C4-2B (cell line): ENCODE measurements around the gene FBXW4.
"Not testable (repeated sequence)": the region's sequence is repeated elsewhere in the genome, so short reads cannot be mapped to it uniquely, and the experiment has no call there.

ENCODE experiments used
- H3K27ac ChIP-seq: fragments of 450-650 bp; 2 replicates; pipeline ENCODE4 v1.5.1; 2017
- ZFX ChIP-seq: fragments of 450-650 bp; IDR thresholded peaks from 2 replicates; pipeline ENCODE4 v1.6.1; 2017
- TF ChIP-seq, protein P1 (sequence below): fragments of 450-650 bp; conservative IDR thresholded peaks from 2 replicates; pipeline ENCODE4 v1.5.1; 2017; ENCODE audit warnings: mild to moderate bottlenecking

The FBXW4 gene

DNA sequence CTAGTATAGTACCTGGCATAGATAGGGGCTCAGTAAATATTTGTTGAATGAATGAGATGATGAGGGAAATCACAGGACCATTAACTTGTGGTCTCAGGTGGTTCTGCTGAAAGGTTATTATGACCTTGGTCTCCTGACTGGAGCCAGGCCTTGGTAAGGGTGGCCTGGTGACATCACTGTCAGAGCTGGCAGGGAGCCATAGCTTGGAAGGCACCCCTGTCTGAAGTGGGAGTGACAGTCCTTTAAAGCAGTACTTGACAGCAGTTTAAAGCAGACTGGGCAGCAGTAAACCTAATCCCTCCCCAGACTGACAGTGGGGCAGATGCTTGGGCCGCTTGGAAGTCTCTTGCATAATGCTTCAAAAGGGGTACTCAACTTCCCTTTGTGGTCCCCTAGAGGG is 93.4 kb downstream of the FBXW4 start:
- no peak overlapping the region for H3K27ac ChIP-seq
- TF ChIP-seq, protein P1, sequence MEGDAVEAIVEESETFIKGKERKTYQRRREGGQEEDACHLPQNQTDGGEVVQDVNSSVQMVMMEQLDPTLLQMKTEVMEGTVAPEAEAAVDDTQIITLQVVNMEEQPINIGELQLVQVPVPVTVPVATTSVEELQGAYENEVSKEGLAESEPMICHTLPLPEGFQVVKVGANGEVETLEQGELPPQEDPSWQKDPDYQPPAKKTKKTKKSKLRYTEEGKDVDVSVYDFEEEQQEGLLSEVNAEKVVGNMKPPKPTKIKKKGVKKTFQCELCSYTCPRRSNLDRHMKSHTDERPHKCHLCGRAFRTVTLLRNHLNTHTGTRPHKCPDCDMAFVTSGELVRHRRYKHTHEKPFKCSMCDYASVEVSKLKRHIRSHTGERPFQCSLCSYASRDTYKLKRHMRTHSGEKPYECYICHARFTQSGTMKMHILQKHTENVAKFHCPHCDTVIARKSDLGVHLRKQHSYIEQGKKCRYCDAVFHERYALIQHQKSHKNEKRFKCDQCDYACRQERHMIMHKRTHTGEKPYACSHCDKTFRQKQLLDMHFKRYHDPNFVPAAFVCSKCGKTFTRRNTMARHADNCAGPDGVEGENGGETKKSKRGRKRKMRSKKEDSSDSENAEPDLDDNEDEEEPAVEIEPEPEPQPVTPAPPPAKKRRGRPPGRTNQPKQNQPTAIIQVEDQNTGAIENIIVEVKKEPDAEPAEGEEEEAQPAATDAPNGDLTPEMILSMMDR, result no peak
- TF ChIP-seq ZFX, result no peak

GRCh38 chr10:101597091-101597900 is 97.7 kb downstream of the FBXW4 start:
- TF ChIP-seq ZFX, result no peak
- TF ChIP-seq, protein P1, result no peak
- no peak overlapping the region for H3K27ac ChIP-seq

- H3K27ac ChIP-seq, result peak overlapping the region; percentile 28; the same call in 1 of the 2 replicates
- TF ChIP-seq, protein P1, result no peak
- TF ChIP-seq ZFX, result no peak
Observed at GRCh38 chr10:101595591-101596433, 99.2 kb downstream of the FBXW4 start.

DNA sequence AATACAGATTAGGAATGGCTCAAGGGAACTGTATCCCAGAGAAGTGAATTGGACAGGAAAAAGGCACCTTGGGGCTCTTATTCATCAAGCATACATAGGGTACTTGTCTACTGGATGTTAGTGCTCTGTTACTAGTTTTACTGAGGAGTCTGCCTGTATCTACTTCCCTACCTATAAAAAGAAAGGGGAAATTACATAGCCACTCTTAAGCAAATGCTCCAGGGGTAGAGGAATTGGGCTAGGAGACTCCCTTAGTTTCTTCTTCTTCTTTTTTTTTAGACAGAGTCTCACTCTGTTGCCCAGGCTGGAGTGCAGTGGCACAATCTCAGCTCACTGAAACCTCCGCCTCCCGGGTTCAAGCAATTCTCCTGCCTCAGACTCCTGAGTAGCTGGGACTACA is 101.6 kb downstream of the FBXW4 start:
- not testable (repeated sequence) for H3K27ac ChIP-seq

GRCh38 chr10:101588879-101589278 is 106.1 kb downstream of the FBXW4 start:
- TF ChIP-seq ZFX, result no peak
- TF ChIP-seq, protein P1, result no peak
- peak overlapping the region; percentile 86; the same call in 1 of the 2 replicates for H3K27ac ChIP-seq

DNA sequence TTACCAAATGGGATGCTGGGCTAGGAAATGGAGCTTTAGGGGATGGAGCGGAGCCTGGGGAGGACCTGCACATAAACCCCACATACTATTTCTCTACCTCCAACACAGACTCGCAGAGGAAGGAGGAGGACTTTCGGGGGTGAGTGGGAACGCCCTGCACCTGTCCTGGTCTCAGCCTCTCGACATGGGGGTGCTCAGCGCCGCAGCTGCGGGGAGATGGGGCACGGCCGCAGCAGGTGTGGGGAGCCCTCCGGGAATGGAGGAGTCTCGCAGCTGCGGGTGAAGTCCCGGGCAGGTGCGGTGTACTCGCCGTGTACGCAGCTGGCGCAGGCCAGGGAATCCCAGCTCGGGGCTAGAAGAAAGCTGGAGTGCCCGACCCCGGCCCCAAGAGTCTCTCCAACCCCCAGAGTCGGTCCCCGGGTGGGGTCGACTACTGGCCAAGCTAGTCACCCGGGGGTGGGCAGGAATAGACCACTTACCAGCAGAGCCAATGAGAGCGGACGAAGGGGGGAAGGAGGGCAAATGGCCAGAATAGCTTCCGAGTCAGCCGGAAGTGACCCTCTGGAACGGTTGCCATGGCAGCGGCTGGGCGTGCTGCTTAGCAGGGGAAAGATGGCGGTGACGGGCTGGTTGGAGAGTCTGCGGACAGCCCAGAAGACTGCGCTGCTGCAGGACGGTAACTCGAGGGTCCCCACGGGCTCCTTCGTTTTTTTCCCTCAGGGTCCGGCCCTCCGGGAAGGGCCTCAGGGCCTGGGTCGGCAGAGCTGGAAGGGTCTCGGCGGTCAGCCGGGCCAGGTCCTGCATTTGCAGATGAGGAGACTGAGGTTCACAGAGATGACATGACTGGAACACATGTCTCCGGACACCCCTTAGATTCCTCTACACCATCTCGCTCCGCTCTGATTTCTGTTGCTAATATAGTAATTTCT is 107.0 kb downstream of the FBXW4 start, which contains the start of the genes DPCD and POLL:
Gene DPCD (plus strand): TSS at position 597 of the 929 bp plus-strand sequence. CDS start 16 bp downstream, at position 613.
Gene POLL (minus strand): TSS at position 533 of the 929 bp plus-strand sequence. CDS start 897 bp downstream, outside the sequence.
- peak within 1 kb of the TSS; percentile 86 for H3K27ac ChIP-seq

More for the DNA sequence above, 107.0 kb downstream of the FBXW4 start, which contains the start of the genes DPCD and POLL:
- TF ChIP-seq, protein P1, result no peak
- peak; percentile 75; the same call in 1 of the 2 replicates for TF ChIP-seq ZFX
